Measurements from ENCODE around the gene DTNB. TPM values are rescaled to one million over a fixed set of nuclear protein-coding genes. Genes with fewer than 3 reads are reported as not detected.

The DTNB gene
- polyA plus RNA-seq, 1 donor from 2014 or later, result 22.5 TPM

GRCh38 chr2:25701801-25702200 is 28.4 kb upstream of the DTNB start:
- TF ChIP-seq EZH2 (IDR thresholded peaks at IDR 0.05; ENCODE audit: borderline replicate concordance, insufficient read depth, low read length, poor library complexity, severe bottlenecking) (no peak), POLR2AphosphoS5 (IDR thresholded peaks at IDR 0.05) (no peak), RAD21 (conservative IDR thresholded peaks at IDR 0.05) (no peak), REST (IDR thresholded peaks at IDR 0.05; ENCODE audit: borderline replicate concordance) (no peak), EP300 (conservative IDR thresholded peaks at IDR 0.05; ENCODE audit: poor library complexity, severe bottlenecking) (no peak), MXI1 (conservative IDR thresholded peaks at IDR 0.05; ENCODE audit: poor library complexity, severe bottlenecking) (no peak)
- H2AFZ ChIP-seq (ENCODE audit: low read depth, low read length), result no peak overlapping the region
- H3K4me3 ChIP-seq (ENCODE audit: low read length), result no peak overlapping the region
- no peaks in the 10 kb centered on the region for H3K36me3 ChIP-seq (ENCODE audit: insufficient read depth, low read length)
- H3K4me2 ChIP-seq (ENCODE audit: low read length), result no peak overlapping the region
- H3K9me3 ChIP-seq (ENCODE audit: low read length), result no peaks in the 10 kb centered on the region
- no peaks in the 10 kb centered on the region for H4K20me1 ChIP-seq (ENCODE audit: insufficient read depth)
- H3K9ac ChIP-seq (ENCODE audit: low read length), result no peak overlapping the region
- H3K27me3 ChIP-seq (ENCODE audit: insufficient read depth, low read depth, low read length), result no peaks in the 10 kb centered on the region
- H3K27ac ChIP-seq (ENCODE audit: low read length), result no peak overlapping the region
- H3K79me2 ChIP-seq (replicated peaks; ENCODE audit: insufficient read depth, low read length), result no peaks in the 10 kb centered on the region
- no peaks in the 10 kb centered on the region for H3F3A ChIP-seq (ENCODE audit: insufficient read depth, low read length, poor library complexity, severe bottlenecking)
- H3K9me2 ChIP-seq (ENCODE audit: insufficient read depth, low read length), result no peaks in the 10 kb centered on the region

- peak; percentile 64 for TF ChIP-seq RAD21 (conservative IDR thresholded peaks at IDR 0.05)
- TF ChIP-seq REST (IDR thresholded peaks at IDR 0.05; ENCODE audit: borderline replicate concordance), result no peak
- TF ChIP-seq TAF1 (IDR thresholded peaks at IDR 0.05; ENCODE audit: low read depth), result no peak
- TF ChIP-seq SMC3 (conservative IDR thresholded peaks at IDR 0.05; ENCODE audit: poor library complexity), result peak; percentile 70
- TF ChIP-seq, protein P1, sequence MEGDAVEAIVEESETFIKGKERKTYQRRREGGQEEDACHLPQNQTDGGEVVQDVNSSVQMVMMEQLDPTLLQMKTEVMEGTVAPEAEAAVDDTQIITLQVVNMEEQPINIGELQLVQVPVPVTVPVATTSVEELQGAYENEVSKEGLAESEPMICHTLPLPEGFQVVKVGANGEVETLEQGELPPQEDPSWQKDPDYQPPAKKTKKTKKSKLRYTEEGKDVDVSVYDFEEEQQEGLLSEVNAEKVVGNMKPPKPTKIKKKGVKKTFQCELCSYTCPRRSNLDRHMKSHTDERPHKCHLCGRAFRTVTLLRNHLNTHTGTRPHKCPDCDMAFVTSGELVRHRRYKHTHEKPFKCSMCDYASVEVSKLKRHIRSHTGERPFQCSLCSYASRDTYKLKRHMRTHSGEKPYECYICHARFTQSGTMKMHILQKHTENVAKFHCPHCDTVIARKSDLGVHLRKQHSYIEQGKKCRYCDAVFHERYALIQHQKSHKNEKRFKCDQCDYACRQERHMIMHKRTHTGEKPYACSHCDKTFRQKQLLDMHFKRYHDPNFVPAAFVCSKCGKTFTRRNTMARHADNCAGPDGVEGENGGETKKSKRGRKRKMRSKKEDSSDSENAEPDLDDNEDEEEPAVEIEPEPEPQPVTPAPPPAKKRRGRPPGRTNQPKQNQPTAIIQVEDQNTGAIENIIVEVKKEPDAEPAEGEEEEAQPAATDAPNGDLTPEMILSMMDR (IDR thresholded peaks at IDR 0.05; ENCODE audit: poor library complexity, severe bottlenecking), result peak; percentile 77
- no peaks in the 10 kb centered on the region for H3K27me3 ChIP-seq (ENCODE audit: insufficient read depth, low read depth, low read length)
- no peaks in the 10 kb centered on the region for H3K9me2 ChIP-seq (ENCODE audit: insufficient read depth, low read length)
- H3K9me3 ChIP-seq (ENCODE audit: low read length), result no peaks in the 10 kb centered on the region
- H3F3A ChIP-seq (ENCODE audit: insufficient read depth, low read length, poor library complexity, severe bottlenecking), result no peaks in the 10 kb centered on the region
- H3K27ac ChIP-seq (ENCODE audit: low read length), result no peak overlapping the region
- H3K4me2 ChIP-seq (ENCODE audit: low read length), result no peak overlapping the region
- no peak overlapping the region for H3K4me3 ChIP-seq (ENCODE audit: low read length)
- H3K36me3 ChIP-seq (ENCODE audit: insufficient read depth, low read length), result no peaks in the 10 kb centered on the region
- no peak overlapping the region for H3K9ac ChIP-seq (ENCODE audit: low read length)
- no peak overlapping the region for H2AFZ ChIP-seq (ENCODE audit: low read depth, low read length)
- no peaks in the 10 kb centered on the region for H3K79me2 ChIP-seq (replicated peaks; ENCODE audit: insufficient read depth, low read length)
- no peaks in the 10 kb centered on the region for H4K20me1 ChIP-seq (ENCODE audit: insufficient read depth)
Observed at GRCh38 chr2:25700221-25700660, 26.9 kb upstream of the DTNB start.
